Stimulated activated CD4-positive, alpha-beta T cell treated with anti-CD3 and anti-CD28 coated beads, Interleukin-12 subunit alpha, Interleukin-12 subunit beta, amount 100 ng/mL, for 48 hours (primary cell): ENCODE results near the gene GNE.
"Not testable (repeated sequence)": the region's sequence is repeated elsewhere in the genome, so short reads cannot be mapped to it uniquely, and the experiment has no call there.

ENCODE experiments used
- DNase-seq, 3 donors: peaks; one replicate each; pipeline ENCODE4 v3.0.0-alpha.2; 2020; ENCODE audit warnings: low read depth in 2 of 3, low spot score in 1 of 3

Gene GNE

DNA sequence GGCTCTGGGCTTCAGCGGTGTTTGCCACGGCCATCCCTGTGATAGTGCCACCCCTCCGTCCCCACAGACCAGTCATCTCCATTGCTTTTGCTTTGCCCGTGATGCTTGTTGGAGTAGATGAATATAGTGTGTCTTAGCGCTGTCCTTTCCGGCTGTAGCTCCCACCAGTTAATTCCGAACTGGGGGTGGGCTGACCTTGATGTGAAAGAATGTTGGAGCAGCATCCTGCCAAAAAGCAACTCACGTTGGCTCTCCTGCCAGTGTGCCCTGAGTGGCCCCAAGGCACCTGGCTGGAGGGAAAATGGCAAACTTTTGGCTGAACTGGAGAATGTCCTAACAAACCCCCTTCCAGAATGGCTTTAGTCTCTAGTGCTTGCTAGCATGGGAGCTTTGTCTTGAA is 47.5 kb downstream of the GNE start:
- no peak for DNase-seq

DNA sequence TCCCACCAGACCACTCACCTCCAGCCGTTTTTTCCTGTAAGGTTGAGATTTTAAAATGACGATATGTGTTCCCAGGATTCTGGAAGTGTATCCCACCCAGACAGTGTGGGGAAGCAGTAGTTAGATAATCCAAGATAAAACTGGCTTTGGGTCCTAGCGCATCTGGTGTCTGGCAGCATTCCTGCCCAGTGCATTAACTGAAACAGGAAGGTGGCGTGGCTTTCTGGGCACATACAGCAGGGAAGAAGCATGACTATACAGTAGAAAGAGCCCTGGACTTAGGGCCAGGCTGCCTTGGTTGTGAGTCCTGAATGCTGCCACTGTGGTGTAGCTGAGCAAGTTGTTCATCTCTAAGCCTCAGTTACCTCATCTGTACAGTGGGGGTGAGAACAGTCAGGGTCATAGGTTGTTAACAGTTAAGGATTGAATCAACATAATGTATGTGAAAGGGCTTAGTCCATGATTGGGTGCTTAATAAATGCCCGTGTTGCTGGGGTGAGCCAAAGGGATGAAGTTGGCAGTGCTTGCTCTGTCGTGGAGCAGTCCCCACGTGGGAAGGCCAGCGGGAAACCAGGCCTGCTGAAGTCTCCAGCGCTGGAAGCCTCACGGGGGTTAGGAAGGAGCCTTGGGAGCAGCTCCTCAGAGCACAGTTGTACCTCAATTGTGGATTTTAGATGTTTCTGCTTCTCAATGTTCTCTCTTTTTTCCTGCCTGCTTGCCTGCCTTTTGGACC is 49.6 kb downstream of the GNE start:
- no peak for DNase-seq

DNA sequence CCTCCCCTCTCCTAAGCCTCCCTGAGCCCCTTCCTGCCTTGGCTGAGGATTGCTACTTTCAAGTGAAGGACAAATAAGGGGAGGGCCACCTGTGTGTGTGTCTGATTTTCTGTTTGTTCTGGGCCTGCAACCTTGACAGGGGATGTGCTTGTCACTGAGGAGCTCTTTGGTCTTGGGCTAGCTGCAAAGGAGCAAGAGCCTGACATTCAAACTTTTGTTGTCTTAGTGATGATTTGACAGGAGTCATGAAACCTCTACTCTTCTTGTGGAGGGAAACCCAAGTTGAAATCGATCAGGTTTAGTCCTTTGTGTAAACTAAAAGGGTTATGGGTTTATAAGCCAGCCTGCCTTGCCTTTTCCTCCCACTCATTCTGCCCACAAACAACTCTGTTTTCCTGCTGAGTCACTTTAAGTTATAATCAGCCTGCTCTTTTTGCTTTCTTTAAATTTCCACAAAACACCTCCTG is 50.7 kb downstream of the GNE start:
- DNase-seq: no peak

DNA sequence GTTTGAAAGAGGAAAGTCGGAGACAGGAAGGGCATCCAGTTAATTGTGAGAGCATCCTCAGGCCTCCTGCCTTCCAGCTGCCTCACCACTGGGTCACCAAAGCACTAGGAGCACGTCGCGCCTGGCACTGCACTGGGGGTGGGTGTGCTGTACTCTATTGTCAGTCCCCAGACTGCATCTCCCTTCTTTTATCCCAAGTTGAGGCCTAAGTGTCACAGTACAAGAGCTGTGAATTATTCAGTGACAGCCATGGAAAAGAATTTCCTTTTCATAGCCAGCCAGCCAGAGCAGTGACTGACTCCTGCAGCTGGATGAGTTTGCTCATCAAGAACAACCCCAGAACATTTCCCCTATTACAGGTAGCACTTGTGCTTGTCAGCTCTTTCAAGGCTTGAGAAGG is 51.2 kb downstream of the GNE start:
- no peak for DNase-seq

DNA sequence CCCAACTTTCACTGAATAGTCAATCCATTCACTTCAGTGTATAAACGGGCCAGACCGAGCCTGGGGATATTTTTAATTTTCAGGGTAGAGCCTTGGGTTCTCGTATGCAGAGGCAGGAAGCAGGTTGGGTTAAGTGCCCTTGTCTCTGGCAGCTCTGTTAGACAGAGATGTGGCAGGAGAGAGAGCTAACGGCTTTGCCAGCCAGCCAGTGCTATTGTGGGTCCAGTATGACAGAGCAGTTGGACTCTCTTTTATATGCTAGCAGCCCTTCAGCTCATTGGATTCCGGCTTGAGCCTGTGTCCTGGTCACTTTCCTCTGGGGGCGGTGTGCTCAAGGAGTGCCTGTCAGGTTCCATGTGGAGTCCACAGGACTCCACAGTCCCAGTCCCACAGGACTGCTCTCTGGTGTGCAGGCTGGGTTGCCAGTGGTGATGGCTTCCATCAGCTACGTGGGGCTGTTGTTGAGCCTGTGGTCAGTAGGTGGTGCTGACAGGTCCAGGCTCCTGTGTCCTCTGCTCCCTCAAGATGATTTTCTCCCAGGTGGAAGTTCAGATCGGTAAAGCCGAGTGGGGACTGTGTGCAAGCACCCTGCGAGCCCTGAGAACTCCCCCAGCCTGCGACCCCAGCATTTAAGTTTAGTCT is 53.2 kb downstream of the GNE start:
- no peak for DNase-seq

DNA sequence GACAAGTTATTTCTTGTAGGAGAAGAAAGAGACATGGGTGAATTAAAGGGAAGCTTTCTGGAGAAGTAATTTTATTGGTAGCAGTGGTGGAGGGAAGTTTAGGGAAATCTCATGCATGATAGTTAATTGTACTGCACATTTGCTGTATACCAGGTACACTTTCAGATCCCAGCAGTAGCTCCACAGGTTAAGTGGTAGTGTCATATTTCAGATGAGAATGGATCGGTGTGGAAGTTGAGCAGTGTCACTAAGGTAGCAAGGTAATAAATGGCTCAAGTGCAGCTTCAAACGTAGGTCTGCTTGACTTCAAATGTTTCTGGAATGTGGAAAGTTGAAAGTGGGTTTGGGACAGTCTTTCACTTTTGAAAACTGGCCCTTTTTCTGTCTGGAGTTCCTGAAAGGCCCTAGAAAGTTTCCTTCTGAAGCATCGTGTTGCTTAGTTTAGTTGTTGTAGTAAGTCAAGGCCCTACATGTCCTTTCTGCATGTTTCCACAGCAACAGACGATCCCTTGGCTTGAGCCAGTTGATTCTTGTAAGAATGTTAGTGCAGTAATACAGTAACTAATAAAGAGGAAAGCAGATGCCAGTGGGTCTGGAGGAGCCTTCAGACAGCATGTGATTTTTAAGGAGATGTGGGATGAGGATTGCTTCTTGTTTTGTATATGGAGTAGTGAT is 63.8 kb downstream of the GNE start:
- DNase-seq: no peak

DNA sequence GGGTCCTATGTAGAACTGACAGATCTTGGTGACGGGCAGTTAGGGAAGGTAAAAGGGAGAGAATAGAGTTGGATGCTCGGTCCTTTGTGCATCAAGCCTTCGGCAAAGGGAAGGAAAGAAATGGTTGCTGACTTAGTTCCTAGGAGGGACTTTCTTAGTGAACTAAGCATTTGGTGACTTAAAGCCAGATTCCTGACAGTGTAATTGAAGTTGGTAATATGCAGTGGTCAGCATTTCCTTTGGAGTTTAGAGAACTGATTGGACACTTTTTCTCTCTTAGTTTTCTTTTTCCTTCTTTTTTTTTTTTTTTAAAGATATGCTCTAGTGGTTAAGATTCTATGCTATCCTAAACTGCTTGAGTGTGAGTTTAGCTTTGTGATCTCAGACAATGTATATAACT is 65.2 kb downstream of the GNE start:
- no peak for DNase-seq

DNA sequence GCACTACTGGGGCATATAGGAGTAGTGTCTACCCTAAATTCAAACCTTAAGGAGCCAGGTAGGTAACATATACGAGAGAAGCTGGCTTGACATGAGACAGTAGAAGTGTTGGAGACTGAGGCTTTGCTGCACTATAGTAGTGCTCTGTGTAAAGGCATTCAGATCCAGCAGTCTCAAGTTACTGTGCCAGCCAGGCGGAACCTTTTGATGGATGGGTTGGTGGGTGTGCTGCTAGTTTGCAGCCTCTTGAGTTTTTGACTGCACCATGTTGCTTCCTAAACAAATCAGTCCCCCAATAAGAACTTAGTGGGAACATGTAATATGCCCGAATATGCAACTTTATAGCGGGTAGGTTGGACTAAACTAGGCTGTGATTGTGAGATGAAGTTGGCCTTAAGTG is 66.1 kb downstream of the GNE start:
- DNase-seq: no peak

DNA sequence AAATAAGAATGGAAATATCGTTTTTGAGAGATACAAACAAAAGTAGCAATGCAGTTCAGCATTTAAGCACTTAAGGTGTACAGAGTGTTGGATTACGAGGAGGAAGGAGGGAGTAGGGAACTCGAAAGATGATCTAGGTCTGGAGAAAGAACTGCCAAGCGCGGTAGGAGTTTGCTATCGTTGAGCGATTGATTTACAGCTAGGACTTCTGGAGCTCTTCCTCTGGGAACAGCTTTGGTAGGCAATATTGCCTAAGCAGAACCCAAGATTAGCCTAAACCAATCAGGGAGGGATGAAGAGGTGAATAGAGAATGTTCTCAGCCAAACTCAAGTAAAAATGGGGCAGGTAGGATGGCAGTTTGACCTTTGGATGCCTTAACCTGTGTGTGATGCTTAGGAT is 66.6 kb downstream of the GNE start:
- no peak for DNase-seq

DNA sequence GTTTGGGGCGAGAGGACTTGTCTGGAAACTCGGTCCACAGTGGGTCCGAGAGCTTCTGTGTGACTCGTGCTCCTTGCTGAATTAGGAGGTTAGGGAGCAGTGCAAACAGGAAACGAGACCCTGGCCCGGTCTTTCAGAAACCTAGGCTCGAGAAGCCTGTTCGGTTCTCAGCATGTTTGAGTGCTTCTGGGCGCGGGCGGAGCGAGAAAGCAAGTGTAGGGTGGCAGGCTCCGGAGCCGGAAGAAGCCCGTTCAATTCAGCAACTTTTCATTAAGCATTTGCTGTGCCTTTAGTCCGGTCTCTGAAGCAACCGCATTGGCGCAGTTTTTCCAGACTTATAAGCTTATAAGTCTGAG is 67.0 kb downstream of the GNE start:
- DNase-seq: peak; percentile 12 to 30 (median 19)

DNA sequence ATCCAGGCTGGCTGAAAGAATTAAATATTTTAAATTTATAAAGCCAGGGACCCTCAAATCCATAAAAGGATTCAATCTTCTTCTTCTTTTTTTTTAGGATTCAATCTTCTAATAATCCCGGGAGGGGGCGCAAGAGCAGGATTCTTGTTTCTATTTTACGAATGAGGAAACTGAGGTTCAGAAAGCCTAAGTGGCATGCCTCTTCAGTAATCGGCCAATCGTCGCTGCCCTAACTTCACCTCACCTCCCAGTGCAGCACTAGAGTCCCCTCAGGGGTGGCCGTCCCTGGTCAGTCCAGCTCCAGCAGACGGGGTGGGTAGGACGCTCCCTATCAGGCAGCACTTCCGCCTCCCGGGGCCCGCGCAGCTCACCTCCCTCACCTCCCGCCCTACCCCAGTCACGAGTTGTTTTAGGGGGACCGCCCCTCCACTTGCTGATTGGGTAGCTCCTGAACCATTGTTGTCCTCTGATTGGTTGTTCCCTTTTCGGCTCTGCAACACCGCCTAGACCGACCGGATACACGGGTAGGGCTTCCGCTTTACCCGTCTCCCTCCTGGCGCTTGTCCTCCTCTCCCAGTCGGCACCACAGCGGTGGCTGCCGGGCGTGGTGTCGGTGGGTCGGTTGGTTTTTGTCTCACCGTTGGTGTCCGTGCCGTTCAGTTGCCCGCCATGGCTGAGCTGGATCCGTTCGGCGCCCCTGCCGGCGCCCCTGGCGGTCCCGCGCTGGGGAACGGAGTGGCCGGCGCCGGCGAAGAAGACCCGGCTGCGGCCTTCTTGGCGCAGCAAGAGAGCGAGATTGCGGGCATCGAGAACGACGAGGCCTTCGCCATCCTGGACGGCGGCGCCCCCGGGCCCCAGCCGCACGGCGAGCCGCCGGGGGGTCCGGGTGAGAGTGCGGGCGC is 67.6 kb downstream of the GNE start, which contains the start of gene CLTA:
CLTA (plus strand) TSS at position 534 of the 902 bp plus-strand sequence; CDS start at position 670, 136 bp downstream.
- peak; percentile 91 to 94 (median 92) for DNase-seq

DNA sequence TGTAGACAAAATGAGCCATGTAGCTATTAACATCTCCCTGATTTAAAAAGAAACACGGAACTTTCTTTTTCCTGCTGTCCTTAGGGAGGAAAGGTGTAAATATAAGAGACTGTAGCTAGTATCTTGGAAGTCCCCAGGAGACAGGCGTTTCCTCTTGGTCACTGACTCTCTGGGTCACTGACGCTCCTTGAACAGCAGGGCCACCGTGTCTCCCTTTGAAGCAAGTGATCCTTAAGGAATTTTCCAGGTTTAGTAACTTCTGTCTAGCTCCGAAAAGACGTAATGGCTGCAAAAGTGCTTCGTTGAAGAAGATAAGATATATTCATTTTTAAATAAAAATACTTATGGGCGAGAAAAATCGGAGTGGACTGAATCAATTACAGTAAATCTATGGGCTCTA is 68.3 kb downstream of the GNE start:
- no peak for DNase-seq

DNA sequence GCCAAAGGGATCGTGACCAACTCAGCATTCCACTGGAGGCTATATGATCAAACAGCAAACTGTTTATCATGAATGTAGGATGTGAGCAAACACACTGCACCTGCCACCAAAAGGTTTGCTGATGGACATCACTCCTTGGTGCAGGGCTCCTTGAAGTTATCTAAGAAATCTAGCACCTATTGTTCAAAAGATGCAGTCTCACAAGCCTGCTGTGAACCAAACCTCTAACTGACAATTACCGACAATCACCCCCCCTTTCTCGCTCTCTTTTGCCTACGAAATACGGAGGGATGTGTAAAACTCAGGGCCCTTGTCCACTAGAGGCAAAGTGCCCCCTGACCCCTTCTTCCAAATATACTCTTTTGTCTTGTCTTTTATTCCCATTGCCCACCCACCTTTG is 70.0 kb downstream of the GNE start:
- DNase-seq: no peak

DNA sequence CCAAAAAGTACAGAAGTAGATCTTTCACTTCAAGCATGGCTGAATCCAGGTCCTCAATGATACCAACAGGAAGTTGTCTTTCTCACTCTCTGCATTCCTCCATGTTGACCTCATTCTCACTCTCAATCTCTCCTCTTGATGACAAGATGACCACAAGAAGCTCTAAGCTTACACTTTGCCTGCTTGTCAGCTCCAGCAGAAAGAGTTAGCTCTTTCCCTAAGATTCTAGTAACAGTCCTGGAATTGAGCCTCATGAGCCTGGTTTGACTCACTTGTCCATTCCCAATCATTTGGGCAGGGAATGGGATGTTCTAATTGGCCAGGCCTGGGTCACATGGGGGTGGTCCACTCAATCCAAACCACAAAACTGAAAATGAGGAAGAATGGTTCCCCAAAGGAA is 70.8 kb downstream of the GNE start:
- DNase-seq: no peak

DNA sequence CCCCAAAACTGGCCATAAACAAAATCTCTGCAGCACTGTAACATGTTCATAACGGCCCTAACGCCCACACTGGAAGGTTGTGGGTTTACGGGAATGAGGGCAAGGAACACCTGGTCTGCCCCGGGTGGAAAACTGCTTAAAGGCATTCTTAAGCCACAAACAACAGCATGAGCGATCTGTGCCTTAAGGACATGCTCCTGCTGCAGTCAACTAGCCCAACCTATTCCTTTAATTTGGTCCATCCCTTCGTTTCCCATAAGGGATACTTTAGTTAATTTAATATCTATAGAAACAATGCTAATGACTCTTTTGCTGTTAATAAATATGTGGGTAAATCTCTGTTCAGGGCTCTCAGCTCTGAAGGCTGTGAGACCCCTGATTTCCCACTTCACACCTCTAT is 78.0 kb downstream of the GNE start:
- not testable (repeated sequence) for DNase-seq

DNA sequence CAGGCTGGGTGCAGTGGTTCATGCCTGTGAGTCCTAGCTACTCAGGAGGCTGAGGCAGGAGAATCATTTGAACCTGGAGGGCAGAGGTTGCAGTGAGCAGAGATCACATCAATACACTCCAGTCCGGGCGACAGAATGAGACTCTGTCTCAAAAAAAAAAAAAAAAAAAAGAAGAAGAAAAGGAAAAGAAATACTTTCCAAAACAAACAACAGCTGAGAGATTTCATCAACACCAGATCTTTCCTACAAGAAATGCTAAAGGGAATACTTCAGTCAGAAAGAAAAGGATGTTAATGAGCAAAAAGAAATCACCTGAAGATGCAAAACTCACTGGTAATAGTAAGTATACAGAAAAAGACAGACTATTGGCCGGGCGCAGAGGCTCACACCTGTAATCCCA is 80.7 kb downstream of the GNE start:
- no peak for DNase-seq

DNA sequence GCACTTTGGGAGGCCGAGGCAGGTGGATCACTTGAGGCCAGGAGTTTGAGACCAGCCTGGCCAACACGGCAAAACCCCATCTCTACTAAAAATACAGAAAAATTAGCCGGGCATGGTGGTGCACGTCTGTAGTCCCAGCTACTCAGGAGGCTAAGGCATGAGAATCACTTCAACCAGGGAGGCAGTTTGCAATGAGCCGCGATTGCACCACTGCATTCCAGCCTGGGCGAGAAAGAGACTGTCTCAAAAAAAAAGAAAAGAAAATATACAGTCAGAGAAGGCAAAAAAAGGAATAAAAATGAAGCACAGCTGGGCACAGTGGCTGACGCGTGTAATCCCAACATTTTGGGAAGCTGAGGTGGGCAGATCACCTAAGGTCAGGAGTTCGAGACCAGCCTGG is 81.8 kb downstream of the GNE start:
- DNase-seq: not testable (repeated sequence)

DNA sequence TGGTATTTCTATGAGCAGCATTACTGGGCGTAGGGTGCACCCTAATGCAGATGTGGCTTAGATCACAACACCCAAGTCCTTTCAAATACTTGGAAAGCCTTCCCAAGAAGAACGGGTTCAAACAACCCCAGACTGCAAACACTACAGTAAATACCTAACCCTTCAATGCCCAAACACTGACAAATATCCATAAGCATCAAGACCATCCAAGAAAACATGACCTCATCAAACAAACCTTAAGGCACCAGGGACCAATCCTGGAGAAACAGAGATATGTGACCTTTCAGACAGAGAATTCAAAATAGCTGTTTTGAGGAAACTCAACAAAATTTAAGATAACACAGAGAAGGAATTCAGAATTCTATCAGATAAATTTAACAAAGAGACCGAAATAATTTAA is 83.0 kb downstream of the GNE start:
- DNase-seq: not testable (repeated sequence)

DNA sequence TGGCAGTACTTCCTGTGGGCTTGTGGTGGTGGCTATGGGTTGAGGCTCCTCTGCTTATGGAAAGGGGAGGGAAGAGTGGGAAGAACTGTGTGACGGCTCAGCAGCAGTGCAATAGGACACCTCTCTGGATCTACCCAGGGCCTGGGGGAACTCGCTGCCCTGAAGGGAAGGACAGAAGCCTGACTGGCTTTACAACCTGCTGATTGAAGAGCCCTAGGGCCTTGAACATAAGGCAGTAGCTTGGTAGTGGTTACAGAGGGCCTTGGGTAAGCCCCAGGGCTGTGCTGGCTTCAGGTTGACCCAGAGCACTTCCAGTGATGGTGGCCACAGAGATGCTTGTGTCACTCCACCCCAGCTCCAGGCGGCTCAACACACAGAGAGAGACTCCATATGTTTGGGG is 83.5 kb downstream of the GNE start:
- no peak for DNase-seq

DNA sequence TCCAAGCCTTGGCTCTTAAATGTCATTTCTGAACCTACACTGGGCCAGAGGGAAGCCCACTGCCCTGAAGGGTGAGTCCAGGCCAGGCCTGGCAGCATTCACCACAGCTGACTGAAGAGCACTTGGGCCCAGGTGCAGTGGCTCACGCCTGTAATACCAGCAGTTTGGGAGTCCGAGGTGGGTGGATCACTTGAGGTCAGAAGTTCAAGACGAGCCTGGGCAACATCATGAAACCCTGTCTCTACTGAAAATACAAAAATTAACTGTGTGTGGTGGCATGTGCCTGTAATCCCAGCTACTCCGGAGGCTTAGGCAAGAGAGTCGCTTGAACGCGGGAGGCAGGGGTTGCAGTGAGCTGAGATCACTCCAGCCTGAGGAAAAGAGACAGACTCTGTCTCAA is 84.0 kb downstream of the GNE start:
- no peak for DNase-seq

DNA sequence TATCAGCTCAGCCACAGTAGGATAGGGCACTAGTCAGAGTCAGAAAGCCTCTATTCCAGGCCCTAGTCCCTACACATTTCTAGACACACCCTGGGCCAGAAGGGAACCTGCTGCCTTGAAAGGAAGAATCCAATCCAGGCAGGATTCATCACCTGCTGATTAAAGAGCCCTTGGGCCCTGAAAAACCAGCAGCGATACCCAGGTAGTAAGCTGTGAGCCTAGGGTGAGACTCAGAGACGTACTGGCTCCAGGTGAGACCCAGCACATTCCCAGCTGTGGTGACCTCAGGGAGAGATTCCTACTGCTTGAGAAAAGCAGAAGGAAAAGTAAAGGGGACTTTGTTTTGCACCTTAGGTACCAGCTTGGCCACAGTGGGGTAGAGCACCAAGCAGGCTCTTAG is 84.4 kb downstream of the GNE start:
- no peak for DNase-seq
